Activated T-helper 1 cell treated with anti-CD3 and anti-CD28 coated beads, Interleukin-2, amount 50 U/mL, for 16 hours (primary cell): ENCODE results near the gene IL5RA.

Experiments
- DNase-seq, 2 donors: peaks; one replicate each; pipeline ENCODE4 v3.0.0-alpha.2; 2020; ENCODE audit warnings: low read depth in 1 of 2, low spot score in 1 of 2

The IL5RA gene

GRCh38 chr3:3107858-3108257 lies 2.3 kb downstream of the IL5RA start:
- no peak for DNase-seq

DNA sequence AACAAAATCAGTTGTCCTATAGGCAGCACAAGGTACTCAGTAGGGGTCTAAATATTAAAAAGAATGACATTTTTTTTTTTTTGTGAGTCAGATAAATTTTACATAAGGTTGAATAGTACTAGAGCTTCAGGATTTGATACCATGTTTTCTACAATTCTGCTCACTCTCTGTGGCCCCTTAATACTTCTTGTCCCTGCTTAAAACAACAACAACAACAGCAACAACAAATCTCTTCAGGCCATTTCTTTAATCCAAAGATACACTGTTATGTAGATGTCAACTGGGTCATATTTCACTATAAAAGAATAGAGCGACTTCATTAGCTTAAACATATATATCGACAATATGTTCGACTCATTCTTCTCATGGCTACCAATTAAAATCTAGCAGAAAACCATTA lies 3.0 kb downstream of the IL5RA start:
- DNase-seq: no peak

DNA sequence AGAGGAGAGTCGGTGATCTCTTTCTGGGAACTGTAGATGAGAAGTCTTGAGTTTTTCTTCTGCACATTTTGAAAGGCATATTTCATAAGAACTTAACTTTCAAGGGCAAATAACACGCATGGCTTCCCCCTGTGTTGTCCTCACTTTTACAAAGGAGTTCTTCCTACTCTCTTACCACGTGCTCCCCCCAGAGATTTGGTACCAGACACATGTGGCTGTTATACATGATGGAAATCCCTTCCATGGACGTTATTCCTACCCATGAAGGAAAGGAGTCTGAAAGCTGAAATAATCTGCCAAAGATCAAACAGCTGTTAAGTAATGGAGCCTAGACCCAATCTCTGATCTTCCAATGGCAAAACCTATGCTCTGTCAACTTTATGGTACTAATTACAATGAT lies 4.4 kb downstream of the IL5RA start:
- DNase-seq: no peak

DNA sequence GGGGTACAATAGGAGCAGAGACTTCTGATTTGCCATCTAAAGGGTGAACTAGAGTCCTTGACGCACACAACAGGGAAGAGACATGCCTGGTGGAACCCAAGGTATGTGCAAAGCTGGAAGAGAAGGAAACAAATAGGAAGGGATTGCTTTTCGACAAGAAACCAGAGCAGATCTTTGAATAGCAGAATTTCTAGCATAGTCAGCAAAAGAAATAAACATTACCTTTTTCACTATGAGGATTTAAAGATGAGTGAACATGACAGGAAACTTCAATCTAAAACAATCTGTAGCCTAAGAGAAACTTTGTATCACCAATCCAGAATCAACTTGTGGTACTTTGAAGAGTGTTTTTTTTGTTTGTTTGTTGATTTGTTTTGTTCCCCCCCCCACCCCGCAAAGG lies 4.9 kb downstream of the IL5RA start:
- no peak for DNase-seq

DNA sequence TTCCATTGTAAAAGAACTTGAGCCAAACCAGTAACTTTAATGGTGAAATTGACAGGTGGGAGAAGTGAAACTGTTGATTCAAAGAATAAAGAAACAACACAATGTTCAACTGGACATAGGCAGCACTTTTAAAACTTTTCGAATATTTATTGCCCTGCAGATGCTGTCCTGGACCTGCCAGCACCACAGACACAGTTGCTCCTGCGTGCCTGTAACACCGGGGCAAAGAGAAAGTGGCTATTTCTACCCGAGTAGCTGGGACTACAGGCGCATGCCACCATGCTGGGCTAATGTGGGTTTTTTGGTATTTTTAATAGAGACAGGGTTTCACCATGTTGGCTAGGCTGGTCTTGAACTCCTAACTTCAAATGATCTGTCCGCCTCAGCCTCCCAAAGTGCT lies 7.4 kb downstream of the IL5RA start:
- DNase-seq: no peak

GRCh38 chr3:3101660-3102458 lies 8.3 kb downstream of the IL5RA start:
- no peak for DNase-seq

DNA sequence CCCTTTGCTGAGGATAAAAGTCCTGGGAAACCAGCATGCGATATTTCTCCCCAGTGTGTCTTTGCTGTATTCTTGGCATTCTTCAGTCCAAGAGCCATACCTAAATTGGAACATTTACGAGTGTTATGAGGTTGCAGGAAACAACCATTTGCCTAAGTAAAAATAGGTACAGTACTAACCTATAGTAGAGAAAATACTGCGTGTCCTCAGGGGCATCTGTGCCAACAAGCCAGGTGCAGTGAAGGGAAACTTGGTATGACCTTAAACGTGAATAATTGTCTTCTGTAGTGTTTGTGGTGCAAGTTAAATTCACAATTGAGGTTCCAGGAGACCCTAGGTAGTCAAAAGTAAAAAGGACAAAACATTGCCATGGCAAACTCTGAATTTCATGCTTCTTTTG lies 12.2 kb downstream of the IL5RA start:
- DNase-seq: no peak

DNA sequence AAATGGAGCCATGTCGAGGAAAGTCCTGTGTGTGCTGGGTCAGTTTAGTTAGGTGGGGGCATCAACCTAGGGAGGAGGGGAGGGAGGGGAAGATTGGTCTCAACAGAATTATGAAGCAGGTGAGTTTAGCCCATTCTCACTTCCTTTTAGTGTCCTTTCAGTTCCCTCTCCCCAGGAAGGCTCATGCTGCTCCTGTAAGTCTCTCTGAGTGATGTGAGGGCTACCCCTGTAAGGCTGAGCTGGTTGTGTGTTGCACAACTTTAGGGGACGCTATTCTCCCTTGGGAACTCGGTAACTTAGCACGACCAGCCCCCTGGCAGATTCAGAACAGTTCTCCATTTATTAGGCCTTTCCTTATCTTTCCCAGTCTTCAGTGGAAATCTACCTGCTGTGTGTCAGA lies 21.2 kb downstream of the IL5RA start:
- no peak for DNase-seq

DNA sequence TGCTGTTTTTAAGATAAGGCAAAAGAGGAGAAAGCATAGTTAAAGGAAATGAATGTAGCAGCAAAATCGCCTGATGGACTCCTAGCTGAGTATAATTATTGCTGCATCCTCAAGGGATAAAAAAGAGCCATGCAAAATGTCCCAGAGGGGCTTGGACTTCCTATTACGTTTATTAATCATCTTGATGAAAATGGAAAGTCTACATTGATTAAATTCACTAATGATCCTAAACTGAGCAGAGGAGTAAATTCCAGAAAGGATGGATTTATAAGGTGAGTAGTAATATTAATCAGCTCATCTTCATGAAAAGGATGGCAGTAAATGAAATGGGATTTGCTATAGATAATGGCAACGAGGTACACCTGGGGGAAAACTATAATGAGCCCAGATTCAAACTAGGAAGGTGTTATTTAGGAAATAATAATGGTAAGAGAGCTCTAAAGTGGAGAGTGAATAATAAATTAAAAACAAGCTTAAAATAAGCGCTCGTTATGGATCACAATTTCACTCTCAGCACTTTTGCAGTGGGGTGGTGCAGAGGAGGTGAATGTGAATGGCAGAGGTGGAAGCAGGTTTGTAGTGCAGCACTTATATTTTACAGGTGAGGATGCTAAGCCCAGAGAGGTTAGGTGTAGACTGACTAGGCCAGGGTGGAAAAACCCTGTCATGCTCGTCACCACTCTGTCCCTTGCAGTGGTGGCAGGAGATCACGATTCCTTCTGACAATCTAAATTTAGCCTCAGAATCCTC lies 22.3 kb downstream of the IL5RA start:
- DNase-seq: no peak

- no peak for DNase-seq
Measured at GRCh38 chr3:3087279-3087678, 22.9 kb downstream of the IL5RA start.

DNA sequence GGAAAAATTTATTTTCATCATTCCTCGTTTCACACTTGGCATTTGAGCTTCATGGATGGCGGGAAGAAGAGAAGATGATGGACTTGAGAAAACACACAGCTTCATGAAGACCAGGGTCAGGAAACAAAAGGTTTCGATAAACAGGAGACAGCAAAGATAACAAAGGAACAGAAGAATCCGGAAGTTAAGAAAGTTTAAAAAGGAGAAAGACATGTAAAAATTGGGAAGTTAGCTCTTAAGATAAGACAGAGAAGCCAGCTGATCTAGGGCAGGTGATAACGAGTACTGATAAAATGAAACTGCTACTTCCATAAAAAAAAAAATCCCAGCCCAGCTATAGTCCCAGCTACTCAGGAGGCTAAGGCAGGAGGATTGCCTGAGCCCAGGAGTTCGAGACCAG lies 23.9 kb downstream of the IL5RA start:
- no peak for DNase-seq

- DNase-seq: no peak
Measured at GRCh38 chr3:3085782-3086181, 24.4 kb downstream of the IL5RA start.

- DNase-seq: no peak
Measured at GRCh38 chr3:3084890-3085289, 25.3 kb downstream of the IL5RA start.

GRCh38 chr3:3082234-3082924 lies 27.8 kb downstream of the IL5RA start:
- no peak for DNase-seq

DNA sequence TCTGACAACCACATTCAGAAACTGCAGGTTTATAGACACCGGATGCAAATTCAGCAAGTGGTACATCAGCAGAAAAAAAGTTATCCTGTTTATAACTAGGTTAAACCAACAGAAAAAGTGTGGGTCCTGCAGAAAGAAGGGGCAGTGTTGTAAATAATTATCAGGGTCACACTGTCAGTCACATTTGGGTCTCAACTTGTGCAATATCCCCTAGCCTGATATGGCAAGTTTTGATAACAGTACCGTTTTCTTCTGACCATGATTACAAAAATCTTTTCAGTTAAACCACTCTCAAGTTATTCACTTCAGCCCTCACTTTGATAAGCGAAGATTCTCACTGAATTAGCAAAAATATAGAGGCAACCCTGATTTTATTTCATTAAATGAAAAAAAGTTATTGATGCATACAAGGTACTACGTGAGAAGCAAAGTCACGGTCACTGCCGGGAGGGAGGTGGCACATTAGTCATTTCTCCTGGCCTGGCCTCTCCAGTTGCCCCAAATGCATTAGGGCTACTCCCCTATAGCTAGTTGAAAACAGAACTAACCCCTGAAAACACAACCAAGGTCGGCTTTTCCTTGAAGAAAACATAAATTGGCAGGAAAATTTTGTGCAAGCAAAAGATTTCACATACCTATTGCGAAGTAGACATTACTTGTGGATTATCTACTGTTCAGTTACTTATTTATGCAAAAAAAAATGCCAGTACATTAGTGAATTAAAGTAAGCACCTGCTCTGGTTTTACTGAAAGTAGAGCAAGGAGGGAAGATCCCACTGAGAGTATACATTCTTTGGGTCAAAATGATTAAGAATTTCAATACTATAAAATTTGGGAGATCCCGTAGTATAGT lies 28.6 kb downstream of the IL5RA start:
- DNase-seq: no peak

DNA sequence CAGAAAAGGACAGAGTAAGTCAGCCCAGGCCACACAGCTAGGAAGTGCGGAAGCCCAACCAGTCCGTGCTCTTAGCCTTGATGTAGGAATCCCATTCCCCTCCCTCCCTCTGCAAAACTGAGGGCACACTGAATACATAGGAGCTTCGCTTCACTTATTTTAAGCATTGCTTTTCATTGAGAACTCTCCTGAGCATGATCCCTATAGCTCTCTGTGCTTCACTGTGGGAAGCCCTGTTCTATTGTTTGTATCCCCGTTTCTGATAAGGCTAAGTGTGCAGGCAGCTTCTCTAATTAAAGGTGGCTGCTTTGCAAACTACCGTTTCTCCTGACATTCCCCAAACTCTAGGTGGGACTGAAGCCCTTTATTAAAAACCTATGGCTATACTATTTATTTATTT lies 29.9 kb downstream of the IL5RA start:
- DNase-seq: no peak

- no peak for DNase-seq
Measured at GRCh38 chr3:3074551-3075257, 35.5 kb downstream of the IL5RA start.

DNA sequence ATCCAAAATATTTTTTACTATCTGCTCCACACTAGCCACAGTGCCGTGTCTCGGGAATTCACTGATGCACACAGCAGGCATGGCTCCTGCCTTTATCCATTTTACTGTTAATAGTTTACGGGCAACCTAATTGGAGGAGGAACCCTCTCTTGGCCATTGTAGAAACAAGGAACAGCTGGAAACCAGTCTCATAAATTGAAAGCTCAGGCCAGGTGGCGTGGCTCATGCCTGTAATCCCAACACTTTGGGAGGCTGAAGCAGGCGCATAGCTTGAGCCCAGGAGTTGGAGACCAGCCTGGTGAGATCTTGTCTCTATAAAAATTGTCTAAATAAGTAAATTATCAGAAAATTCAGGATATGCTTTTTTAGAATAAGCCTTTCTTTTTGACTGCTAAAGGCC lies 39.0 kb downstream of the IL5RA start:
- no peak for DNase-seq

GRCh38 chr3:3069723-3070122 lies 40.5 kb downstream of the IL5RA start:
- no peak for DNase-seq

GRCh38 chr3:3068358-3068881 lies 41.8 kb downstream of the IL5RA start:
- DNase-seq: no peak
